DMS 273 (cell line): ENCODE measurements around the gene TSPAN4.

Source experiments
- DNase-seq: peaks from one replicate; lab custom pipeline; 2025; ENCODE audit not compliant: unreplicated experiment; lab: John Stamatoyannopoulos, UW

Gene TSPAN4

DNA sequence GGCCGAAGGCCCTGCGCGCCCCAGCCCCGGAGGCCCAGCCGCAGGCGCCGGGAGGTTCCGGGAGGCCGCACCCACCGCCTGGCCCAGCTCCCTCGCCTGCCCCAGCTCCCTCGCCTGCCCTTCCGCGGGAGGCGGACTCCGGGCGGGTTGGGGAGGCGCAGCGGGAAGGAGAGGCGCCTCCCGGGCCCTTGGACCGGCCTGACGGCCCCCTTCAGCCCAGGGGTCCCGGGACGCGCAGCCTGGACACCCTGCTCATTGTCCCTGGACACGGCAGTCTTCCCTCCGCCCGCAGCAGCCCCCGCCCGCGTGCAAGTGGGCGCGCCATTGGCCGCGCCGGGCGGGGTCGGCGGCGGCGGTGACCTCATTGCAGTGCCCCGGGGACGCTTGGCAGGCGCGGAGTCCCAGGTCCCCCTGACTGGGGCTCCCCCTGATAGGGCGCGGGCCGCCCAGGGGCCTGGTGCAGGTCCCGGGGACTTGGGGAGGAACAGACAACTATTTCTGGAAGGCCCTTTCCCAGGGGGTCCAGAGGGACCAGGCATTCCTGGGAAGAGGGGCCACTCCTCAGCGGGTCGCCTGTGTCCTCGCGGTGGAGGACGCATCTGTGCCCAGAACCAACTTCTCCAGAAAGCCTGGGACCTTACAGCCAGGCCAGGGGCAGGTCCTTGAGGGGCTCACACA, 9.4 kb upstream of the TSPAN4 start:
- peak; percentile 71 for DNase-seq

DNA sequence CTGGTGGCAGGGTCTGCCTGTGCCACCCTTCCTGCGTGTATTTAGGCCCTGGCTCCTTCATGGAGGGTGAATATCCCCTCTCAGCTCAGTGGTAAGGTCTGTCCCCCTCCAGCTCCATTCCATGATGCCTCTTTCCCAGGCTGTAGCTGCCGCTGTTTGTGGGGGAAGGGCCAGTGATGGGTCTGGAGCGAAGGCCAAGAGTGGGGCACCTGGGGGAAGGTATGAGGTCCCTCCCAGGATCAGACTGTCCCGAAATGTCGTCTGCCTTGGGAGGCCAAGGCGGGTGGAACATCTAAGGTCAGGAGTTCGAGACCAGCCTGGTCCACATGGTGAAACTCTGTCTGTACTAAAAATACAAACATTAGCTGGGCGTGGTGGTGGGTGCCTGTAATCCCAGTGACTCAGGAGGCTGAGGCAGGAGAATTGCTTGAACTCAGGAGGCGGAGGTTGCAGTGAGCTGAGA, 8.8 kb upstream of the TSPAN4 start:
- no peak for DNase-seq

DNA sequence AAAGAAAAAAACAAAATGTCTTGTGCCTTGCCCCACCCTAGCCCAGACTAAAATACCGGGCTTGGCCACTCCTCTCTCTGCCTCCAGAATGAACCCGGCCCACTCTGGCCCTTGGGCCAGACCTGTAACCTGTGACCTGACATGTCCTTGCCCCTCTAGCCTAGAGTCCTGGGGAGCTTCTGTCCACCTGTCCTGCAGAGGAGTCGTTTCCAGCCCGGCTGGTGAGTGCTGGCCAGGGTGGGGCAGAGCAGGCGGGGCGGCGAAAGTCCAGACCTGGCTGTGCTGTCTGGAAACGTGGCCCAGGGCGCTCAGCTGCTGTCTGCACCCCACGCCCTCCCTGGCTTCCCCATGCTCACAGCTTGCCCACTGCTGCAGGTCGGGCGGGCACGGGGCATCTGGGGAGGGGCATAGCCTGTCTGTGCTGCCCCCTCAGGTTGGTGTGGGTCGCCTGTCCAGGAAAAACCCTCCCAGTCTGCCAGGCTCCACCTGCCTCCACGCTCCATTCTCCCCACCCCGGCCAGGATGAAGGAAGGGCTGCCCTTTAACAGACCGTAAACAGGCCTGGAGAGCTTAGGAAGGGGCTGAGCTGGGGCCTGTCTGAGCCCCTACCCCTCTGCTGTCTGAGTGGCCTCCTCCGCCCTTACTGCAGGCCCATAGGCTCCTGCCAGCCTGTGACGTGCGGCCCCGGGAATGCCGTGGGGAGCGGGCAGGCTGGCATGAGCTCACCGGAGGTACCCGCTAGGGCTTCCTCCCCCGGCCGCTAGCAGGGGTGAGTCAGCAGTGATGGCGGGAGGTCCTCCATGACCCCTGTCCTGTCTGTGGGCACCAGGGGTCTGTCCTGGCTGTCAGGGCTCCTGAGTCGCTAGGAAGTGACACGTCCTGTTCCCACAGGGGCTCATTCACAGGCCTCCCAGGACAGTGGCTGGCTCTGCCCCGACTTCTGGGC, 8.0 kb upstream of the TSPAN4 start:
- peak; percentile 82 for DNase-seq

DNA sequence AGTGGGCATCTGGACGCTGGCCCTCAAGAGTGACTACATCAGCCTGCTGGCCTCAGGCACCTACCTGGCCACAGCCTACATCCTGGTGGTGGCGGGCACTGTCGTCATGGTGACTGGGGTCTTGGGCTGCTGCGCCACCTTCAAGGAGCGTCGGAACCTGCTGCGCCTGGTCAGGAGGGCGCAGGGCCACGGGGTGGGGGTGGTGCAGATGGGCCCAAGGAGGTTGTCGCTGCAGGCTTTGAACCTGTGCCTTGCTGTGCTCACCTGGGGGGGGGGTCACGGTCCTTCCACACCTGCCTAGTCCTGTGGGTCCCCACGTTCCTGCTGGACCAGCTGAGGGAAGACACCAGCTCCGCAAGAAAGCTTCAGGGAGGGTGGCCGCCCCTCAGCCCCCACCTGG, 6.4 kb upstream of the TSPAN4 start:
- DNase-seq = no peak

DNA sequence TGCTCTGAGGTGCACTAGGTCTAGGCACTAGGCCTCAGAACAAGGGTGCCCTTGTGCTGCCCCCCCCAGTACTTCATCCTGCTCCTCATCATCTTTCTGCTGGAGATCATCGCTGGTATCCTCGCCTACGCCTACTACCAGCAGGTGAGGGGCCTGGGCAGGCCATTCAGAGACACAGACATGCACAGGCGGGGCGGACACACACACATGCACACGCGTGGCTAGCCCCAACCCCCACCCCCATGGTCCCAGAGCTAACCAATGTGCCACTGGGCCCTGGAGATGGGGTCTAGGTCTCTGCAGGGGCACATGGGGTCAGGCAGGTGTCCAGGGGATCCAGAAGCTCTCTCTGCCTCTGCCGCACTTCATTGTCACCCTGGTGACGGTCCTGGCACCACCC, 6.0 kb upstream of the TSPAN4 start:
- DNase-seq = no peak

DNA sequence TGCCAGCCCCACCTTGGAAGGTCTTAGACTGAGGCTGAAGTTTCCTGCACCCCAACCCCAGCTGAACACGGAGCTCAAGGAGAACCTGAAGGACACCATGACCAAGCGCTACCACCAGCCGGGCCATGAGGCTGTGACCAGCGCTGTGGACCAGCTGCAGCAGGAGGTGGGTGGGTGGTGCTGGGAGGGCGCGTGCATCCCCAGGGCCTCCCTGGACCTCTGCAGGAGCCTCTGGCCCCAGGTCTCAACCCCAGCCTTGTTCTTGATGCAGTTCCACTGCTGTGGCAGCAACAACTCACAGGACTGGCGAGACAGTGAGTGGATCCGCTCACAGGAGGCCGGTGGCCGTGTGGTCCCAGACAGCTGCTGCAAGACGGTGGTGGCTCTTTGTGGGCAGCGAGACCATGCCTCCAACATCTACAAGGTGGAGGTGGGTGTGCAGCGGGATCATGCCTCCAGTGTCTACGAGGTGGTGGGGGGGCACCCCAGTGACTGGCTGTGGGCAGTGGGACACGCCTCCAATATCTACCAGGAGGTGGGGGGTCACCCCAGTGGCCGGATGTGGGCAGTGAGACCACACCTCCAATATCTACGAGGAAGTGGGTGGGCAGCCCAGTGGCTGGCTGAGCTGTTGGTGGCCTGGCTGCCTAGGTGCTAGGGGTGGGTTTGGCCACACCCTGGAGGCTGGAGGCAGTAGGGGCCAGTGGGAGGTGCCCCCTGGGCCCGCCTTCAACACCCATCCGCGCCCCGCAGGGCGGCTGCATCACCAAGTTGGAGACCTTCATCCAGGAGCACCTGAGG, 5.3 kb upstream of the TSPAN4 start:
- no peak for DNase-seq

DNA sequence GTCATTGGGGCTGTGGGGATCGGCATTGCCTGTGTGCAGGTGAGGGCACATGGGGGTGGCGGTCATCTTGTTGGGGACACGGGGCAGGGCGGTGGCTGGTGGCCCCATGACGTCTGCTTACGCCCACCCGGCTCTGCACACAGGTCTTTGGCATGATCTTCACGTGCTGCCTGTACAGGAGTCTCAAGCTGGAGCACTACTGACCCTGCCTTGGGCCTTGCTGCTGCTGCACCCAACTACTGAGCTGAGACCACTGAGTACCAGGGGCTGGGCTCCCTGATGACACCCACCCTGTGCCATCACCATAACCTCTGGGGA, 4.7 kb upstream of the TSPAN4 start:
- no peak for DNase-seq

DNA sequence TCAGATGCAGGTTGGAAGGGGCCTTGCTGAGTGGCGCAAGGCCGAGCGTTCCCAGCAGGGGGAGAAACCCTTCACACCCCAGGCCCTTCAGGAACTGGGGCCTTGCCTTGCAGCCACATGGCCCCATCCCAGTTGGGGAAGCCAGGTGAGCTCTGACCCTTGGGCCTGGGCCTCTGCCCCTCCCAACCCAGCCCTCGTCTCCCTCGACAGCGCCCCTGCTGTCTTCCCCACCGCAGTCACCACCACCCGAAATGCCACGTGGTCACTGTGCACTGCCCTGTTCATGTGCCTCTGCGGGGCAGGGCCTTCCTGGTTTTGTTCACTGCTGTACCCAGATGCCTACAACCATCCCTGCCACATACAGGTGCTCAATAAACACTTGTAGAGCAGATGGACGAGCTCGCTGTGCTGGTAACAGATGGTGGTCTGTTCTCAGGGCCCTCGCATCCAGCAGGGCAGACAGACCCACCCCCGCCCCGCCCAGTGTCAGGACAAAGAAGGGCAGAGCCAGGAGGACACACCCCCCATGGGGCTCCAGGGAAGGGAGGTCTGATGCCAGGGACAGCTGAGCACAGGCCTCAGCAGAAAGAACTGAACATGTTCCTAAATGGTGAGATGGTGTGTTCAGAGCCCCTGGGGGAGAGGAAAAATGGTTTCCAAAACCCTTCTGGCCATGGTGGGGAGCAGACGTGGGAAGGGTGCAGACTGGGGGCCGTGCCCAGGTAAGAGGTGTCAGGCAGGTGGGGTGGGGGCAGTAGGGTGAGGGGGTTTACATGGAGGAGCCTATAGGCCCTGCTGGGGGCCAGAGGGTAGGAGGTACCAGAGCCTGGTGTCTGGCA, 4.0 kb upstream of the TSPAN4 start:
- peak; percentile 93 for DNase-seq

DNA sequence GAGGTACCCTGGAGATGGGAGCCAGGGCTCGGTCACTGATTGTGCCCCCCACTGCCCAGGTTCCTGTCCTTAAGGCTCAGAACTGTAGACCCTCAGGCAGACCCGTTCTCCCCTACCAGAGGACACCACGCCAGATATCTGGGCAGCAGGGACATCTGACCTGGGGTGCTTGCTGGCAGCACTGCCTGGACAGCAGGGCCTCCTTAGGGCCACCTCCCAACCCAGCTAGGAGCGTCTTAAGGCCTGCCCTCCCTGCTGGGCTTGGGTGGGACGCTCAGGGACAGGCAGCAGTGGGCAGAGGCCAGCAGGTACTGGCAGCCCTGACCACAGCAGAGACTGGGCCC, 3.4 kb upstream of the TSPAN4 start:
- no peak for DNase-seq

DNA sequence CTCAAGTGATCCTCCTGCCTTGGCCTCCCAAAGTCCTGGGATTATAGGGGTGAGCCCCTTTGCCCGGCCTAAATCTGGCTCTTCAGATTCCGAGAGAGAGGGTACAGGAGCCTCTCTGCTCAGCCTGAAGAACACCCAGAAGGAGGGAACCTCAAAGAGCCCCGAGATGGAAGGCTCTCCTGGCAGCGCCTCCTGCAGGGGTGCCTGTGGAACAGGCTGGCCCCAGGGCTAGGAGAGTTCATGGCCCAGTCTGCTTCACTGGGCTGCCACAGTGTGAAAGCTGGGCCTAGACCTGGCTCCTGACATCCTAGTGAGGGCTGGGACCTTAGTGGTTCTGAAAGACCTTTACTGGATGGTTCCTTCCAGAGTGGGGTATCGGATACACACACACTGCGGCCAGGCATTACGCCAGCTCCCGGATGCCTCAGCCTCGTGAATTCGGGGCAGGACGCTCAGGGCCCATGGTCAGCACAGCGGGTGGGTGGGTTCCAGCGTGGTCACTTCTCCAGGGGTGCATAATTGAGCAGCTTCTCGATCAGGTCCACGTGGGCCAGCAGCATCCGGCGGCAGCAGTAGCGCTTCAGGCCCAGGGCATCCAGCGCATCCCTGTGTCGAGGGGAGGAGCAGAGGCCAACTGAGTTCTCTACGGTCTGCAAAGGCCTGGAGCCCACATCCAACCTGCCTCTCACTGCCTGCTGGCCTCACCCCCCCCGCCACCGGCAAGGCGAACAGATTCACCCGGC, 2.6 kb upstream of the TSPAN4 start:
- DNase-seq = no peak

DNA sequence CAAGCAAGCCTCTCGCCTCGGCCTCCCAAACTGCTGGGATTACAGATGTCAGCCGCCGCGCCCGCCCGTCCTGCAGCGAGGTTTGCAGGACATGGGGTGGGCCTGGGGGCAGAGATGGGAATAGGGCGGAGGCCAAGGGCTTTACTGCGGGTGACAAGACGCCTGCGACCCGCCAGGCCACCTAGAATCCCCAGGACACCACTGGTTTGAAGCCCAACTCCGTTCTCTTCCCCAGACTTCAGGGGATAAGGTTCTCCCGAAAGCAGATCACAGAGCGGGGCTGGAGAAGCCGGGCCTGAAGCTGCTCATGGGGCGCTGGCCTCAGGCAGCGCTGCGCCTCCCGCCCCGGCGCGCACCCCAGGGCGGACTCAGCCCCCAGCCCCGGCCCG, 677 bp upstream of the TSPAN4 start:
- DNase-seq = no peak

DNA sequence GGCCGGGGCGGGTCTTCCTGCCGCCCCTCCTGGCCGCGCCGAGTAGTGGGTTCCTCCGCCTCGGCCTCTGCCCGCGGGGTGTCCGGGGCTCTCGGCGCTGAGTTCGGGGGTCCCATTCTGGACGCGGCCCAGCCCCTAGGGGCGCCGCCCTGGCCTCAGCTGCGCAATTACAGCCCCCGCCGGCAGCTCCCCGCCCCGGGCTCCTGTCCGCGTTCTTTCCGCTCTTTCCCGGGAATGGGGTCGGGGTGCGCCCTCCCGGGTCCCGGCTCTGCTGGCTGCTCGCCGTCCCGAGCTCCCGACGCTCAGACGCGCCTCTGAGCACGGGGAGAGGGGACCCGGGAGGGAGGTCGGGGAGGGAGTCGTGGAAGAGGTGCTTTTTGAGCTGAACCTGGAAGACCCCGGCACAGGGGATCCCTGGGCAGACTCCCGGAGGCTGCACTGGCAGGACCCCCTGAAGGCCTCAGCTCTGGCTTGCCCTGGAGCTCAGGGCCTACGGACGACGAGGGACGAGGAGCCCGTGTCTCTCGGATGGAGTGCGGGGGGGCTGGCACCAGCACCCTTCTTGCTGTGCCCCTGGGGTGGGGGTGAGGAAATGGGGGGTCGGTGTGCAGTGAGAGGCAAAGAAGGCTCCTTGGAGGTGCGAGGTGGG, 558 bp downstream of the TSPAN4 start:
- DNase-seq = no peak

DNA sequence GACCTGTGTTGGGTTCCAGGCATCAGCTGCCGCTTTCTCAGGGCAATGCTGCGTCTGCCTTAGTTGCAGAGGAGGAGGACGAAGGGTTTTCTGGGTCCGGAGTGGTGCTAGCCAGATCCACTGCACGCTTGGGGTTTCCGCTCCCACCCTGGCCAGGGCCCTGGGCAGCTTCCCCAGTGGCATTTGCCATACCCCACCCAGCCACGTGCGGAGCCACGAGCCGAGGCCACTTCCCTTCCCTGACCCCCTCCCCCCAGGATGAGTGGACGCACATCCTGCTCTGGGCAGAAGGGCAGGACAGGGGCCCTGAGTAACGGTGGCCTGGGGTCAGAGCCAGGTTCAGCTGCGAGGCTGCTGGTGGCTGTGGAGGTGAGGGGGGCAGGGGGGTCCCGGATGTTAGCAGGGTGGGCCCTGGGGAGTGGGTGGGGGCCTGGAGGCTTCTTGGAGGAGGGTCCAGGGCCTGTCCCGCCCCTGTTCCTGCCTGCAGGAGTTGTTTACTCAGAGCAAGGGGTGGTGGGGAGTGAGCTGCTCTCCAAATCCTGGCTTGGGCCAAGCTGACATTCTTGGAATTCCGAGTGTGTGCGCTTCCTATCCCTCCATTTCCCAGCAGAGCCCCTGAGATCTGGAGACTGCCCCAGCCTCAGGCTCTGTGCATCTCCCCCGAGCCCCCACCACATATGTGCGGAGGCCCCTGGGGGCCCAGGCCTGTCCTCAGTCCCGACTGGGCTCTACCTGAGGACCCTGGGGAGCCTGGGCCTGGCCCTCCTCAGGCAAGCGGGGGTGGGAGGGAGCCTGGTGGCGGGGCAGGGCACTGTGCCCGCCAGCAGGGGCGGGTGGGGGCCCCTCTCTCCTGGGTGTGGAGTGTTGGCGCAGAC, 1.4 kb downstream of the TSPAN4 start:
- DNase-seq = peak; percentile 75

DNA sequence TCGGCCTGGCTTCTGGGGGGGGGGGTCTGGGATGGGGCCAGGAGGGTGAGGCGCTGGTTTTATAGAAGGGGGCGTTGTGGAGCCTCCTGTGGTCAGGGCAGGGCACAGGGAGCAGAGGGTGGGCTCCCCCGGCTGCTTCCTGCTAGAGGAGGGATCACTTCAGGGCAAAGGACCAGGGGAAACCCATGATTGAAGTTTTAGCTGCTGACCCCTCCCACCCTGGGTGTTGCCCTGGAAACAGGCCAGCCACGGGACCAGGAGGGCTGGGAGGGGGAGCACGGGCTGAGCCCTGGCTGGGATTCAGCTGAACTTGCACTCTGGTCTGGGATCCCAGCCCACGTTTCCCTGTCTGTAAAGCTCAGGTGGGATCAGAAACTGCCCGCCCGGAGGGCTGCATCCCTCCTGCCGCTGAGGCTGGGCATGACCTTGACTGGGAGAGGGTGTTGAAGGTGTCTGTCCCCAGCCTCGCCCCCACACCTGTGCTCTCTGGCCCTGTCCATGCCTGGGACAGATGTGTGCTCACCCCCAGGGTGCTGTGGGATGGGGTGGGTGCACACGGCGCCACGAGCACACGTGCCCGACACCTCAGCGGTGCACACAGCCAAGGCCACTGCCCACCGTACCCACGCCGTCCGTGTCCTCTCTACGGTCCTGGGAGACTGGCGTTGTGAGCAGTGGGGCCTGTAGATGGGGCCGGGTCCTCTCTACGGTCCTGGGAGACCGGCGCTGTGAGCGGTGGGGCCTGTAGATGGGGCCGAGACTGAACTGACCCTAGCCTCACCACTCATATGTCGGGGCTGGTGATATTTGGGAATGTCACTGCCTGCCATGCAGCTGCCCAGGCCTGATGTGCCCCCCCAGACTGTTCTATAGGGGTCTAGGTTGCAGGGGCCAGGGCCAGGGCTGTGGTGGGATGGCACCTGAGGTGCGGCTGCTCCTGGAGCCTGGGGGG, 2.3 kb downstream of the TSPAN4 start:
- peak; percentile 82 for DNase-seq

DNA sequence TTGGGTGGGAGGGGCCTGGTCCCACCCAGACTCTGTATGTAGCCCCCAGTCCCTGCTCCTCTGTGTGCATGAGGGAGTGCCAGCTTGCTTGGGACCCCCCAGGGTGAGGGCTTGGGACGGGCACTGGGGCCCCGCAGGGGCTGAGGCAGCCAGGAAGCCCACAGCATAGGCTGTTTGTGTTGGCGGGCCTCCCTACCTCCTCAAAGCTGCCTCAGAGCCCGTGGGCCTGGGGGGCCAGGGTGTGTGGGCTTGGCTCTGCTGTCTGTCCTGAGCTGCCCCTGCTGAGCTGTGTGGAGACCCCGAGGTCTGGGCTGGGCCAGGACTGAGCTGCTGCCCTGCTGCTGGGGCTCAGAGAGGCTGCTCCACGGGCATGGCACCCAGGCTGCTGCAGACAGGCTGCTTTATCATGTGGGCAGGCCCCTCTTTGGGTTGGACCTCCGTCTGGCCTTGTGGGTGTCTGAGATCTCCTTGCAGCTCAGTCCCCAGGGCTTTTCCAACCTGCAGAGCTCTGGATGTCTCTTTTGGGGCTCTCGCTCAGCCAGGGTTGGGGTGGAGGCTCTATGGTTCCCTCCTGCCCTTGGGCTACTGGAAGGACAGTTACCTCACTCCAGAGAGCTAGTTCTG, 3.3 kb downstream of the TSPAN4 start:
- DNase-seq = no peak

DNA sequence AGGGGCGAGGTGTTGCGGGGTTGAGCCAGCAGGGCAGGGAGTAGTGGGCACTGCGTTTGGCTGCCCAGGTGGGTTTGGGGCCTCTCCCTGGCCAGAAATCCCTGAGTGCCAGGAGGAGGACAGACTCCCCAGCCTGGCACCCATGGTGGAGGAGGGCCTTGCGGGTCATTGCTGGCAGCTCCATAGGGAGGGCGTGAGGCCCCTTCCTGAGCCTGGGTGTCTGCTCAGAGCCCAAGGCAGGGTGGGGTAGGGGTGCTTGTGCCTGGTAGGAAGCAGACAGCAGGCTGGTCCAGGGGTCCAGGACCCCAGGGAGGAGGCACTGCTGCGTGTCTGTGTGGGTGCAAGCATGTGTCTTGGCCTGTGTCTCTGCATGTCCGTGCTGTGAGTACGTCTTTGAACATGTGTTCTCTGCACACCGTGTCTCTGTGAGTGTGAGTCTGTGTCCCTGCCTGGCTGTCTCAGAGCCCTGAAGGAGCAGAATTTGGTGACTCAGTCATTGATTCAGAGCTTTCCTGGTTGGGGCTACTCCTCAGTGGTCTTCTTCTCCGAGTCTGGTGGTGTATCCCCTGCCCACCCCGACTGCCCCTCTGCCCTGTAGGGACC, 3.9 kb downstream of the TSPAN4 start:
- DNase-seq = no peak

DNA sequence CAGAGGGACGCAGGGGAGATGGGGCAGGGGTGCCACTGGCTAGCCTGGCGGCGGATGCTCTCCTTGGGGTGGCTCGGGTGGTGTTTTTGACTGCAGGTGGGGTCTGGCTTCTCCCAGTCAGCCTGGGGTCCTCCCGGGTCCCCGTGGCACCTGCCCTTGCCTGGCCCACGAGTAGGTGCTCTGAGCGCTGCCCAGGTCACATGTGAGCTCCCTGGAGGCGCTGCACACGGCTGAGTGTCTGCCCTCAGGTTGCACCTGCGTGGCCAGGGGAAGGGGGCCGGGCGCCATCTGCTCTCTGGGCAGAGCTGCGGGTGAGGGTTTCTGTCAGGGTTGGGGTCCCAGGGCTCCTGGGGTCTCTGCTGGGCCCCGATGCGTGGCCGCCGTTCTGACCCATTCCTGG, 5.2 kb downstream of the TSPAN4 start:
- no peak for DNase-seq
